ENCODE data around the gene KMT2C.
"Not testable (repeated sequence)": the region's sequence is repeated elsewhere in the genome, so short reads cannot be mapped to it uniquely, and the experiment has no call there.

KMT2C gene

GRCh38 chr7:152307902-152308301 lies 127.9 kb downstream of the KMT2C start:
- no peak for DNase-seq (ENCODE audit: low read depth)

- not testable (repeated sequence) for DNase-seq (ENCODE audit: low read depth)
Observed at GRCh38 chr7:152299542-152300143, 136.2 kb downstream of the KMT2C start.

- DNase-seq (ENCODE audit: low read depth), result no peak
Observed at GRCh38 chr7:152292897-152293296, 142.9 kb downstream of the KMT2C start.

GRCh38 chr7:152286972-152287371 lies 148.8 kb downstream of the KMT2C start:
- not testable (repeated sequence) for DNase-seq (ENCODE audit: low read depth)

- DNase-seq (ENCODE audit: low read depth), result not testable (repeated sequence)
Observed at GRCh38 chr7:152286219-152286618, 149.6 kb downstream of the KMT2C start.

- DNase-seq (ENCODE audit: low read depth), result not testable (repeated sequence)
Observed at GRCh38 chr7:152284998-152285397, 150.8 kb downstream of the KMT2C start.

GRCh38 chr7:152277687-152278086 lies 158.1 kb downstream of the KMT2C start:
- not testable (repeated sequence) for DNase-seq (ENCODE audit: low read depth)

GRCh38 chr7:152270427-152270826 lies 165.4 kb downstream of the KMT2C start:
- not testable (repeated sequence) for DNase-seq (ENCODE audit: low read depth)

- DNase-seq (ENCODE audit: low read depth), result not testable (repeated sequence)
Observed at GRCh38 chr7:152266859-152267258, 168.9 kb downstream of the KMT2C start.

- not testable (repeated sequence) for DNase-seq (ENCODE audit: low read depth)
Observed at GRCh38 chr7:152264915-152265314, 170.9 kb downstream of the KMT2C start.

- not testable (repeated sequence) for DNase-seq (ENCODE audit: low read depth)
Observed at GRCh38 chr7:152262146-152262545, 173.7 kb downstream of the KMT2C start.

GRCh38 chr7:152259645-152260044 lies 176.2 kb downstream of the KMT2C start:
- DNase-seq (ENCODE audit: low read depth), result not testable (repeated sequence)

GRCh38 chr7:152247851-152248250 lies 188.0 kb downstream of the KMT2C start:
- DNase-seq (ENCODE audit: low read depth), result not testable (repeated sequence)

- not testable (repeated sequence) for DNase-seq (ENCODE audit: low read depth)
Observed at GRCh38 chr7:152245417-152245816, 190.4 kb downstream of the KMT2C start.

- not testable (repeated sequence) for DNase-seq (ENCODE audit: low read depth)
Observed at GRCh38 chr7:152243464-152243863, 192.3 kb downstream of the KMT2C start.

- not testable (repeated sequence) for DNase-seq (ENCODE audit: low read depth)
Observed at GRCh38 chr7:152241301-152241700, 194.5 kb downstream of the KMT2C start.

- DNase-seq (ENCODE audit: low read depth), result not testable (repeated sequence)
Observed at GRCh38 chr7:152236306-152236705, 199.5 kb downstream of the KMT2C start.

GRCh38 chr7:152234421-152234820 lies 201.4 kb downstream of the KMT2C start:
- DNase-seq (ENCODE audit: low read depth), result not testable (repeated sequence)

- no peak for DNase-seq (ENCODE audit: low read depth)
Observed at GRCh38 chr7:152231089-152231488, 204.7 kb downstream of the KMT2C start.

- DNase-seq (ENCODE audit: low read depth), result not testable (repeated sequence)
Observed at GRCh38 chr7:152219556-152219955, 216.2 kb downstream of the KMT2C start.

- not testable (repeated sequence) for DNase-seq (ENCODE audit: low read depth)
Observed at GRCh38 chr7:152208766-152209165, 227.0 kb downstream of the KMT2C start.

- not testable (repeated sequence) for DNase-seq (ENCODE audit: low read depth)
Observed at GRCh38 chr7:152204417-152204816, 231.4 kb downstream of the KMT2C start.

GRCh38 chr7:152203095-152203494 lies 232.7 kb downstream of the KMT2C start:
- no peak for DNase-seq (ENCODE audit: low read depth)

GRCh38 chr7:152202056-152202455 lies 233.7 kb downstream of the KMT2C start:
- DNase-seq (ENCODE audit: low read depth), result peak; percentile 9
